CD4-positive, alpha-beta T cell treated with Interleukin-21 for 1 hour (primary cell): Measurements from ENCODE around the gene WSB1.

Experiments
- DNase-seq: peaks from one replicate; pipeline ENCODE4 v3.0.0-alpha.2; 2020

The WSB1 gene

DNA sequence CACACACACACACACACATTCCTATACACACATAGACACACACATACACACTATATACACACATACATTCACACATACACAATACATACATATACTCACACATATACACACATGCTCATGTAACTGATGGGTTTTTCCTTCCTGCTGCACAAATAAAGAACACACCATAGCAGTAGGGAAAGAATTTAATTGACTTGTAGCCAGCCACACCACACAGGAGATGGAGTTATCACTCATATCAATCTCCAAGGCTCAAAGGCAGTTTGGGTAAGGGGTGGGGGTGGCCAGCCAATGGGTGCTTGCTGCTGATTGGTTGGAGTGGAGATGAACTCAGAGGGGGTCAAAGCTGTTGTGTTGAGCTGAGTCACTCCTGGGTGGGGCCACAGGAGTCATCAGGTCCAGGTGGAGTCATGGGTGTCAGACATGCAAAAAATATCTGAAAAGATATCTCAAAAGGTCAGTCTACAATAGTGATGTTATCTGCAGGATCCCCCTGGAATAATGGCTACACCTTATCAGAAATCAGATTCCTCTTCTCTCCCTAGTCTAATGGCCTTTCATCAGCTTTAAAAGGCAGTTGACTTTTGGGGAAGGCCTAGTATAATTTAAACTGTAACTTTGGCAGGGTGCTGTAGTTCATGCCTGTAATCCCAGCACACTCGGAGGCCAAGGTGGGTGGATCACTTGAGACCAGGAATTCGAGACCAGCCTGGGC, 46.1 kb downstream of the WSB1 start:
- DNase-seq, result no peak

DNA sequence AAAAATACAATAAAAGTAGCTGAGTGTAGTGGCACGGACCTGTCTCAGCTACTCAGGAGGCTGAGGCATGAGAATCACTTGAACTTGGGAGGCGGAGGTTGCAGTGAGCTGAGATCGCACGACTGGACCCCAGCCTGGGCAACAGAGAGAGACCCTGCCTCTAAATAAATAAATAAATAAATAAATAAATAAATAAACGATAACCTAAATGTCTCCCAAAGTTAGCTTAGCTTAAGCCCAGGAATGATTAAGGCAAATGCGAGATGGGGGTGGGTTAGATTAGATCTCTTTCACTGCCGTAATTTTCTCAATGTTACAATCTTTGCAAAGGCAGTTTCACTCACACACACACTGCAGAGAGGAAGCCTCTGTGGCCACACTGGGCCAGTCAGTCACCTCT, 46.7 kb downstream of the WSB1 start:
- DNase-seq, result no peak

DNA sequence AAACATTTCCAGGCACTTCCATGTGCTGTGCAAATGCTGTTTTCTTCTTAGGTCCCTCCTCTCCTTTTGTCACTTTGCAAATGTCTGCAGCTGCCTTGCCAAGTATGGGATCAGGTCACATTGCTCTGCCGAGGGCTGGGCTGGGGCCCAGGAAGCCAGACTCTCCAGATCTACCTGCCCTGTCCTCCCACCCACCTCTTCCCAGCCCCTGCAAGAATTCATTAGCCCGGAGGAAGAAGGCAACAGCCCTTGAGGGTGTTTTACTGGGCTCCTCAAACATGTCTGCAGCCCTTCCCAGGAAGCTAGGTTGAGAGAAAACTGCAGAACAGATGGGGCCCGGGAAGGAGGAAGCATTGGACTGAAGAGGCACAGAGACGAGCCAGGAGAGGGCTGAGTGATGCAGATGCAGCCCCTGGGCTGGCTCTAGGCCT, 47.1 kb downstream of the WSB1 start:
- no peak for DNase-seq

DNA sequence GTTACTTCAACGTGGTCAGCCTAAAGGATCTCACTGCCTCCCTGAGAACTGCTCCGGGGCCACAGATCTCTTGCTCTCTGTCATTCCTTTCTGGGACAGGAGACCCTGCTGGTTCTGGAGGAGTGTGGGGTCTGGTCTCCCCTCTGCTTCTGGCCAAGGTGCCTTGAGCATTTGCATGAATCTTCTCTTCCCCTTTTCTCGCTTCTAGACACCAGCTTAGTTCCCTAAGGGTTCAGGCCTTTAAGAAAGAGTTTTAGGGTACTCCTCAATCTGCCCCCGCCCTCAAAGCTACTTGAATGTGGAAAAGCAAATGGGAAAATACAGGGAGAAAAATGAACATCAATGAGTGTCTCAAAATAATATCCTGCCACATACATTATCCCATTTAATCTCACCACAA, 48.1 kb downstream of the WSB1 start:
- no peak for DNase-seq

DNA sequence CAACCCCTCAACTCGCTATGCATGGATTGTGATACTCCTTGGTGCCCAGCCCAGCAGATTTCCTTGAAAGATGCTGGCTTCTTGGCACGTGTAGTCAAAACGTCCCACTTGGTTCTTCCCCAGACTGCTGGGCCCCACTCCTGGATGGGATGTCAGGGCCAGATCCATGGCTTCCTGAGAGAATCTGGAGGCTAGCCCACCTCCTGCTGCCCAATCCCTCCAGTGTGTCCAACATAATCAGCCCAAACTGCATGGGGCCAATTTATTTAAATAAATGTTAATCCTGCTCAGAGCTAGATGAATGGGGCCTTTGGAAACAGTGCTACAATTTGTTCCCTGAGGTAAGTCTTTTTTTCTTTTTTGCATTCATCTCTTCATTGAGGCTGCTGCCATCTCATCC, 49.4 kb downstream of the WSB1 start:
- no peak for DNase-seq

DNA sequence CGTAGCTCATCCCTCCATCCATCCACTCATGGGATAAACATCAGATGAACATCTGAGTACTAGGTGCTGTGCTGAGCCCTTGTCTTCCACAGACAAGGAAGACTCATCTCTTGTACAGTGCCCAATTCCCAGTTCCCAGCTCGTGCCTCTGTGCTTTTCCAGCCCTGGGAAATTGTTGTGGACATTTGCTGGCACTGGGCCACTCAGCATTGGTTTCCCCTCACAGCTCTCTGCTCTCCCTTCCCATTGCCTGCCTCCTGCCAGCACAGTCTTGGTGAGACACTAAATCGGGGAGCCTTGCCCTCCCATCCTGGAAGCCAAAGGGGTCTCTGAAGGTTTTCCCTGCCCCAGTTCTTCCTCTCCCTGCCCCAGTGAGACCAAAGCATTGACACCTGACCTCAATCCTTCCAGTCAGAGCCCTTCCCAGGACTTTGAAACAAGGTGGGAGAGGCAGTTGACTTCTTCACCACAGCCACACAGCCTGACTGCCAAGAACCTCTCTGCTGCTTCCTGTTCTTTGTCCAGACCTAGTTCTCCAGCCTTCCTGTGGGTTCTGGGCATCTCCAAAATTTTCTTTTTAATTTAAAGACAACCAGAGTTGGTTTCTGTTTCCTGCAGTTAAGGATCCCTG, 50.2 kb downstream of the WSB1 start:
- no peak for DNase-seq

DNA sequence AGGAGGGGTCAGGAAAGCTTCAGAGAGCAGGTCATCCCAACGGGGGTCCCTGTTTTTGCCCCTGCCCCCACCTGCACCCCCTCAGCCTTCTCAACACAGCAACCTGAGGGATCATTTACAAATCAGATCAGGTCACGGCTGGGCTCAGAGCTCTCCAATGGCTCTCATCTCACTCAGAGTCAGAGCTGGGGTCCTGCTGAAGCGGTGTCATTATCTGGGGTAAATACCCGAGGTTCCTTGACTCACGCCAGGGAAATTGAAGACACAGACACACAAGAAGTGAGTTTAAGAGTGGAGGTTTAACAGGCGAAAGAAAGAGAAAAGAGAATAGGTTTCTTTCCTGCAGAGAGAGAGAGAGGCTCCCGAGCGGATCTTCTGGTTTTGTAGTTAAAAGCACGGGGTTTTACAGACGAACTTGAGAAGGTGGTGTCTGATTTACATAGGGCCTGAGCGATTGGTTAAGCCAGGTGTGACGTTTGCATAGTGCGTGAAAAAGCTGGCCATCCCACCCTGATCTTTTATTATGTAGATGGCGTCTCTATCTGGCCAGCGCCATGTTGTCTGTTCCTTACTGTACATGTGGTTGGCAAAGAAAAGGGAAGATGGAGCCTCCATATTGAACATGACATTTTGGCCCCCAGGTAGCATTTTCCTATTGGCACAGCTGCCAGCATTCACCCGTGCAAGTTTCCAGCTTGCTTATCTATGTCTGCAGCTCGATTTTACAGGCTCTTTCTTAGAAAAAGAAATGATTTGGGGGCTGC, 51.4 kb downstream of the WSB1 start:
- no peak for DNase-seq

DNA sequence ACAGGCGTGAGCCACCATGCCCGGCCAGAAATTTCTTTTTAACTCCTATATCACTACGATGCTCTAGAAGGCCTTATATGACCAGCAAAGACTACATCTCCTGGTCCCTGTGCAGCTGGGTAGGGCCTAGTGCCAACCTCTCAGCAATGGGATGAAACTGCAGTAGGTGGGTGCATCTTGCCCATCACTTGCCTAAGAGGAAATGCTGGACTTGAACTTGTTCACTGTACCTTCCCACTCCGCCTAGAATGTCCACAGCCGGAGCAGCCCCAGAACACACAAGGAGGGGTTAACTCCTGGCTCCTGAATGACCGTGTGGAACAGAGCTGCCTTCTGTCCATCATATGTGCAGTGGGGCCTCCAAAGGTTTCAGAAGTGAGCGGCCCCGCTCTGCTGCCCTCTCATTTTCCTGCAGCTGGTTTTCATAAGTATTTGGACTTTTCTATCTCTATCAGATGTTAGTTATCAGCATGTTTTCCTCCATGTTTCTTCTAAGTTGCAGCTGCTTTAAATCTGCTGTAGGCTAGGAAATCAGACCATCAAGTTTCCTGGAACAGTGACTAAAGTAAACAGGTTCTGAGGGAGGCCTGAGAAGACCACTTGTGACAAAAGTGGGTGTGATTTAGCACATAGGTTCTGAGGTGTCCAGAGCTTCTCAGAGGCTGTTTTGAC, 52.5 kb downstream of the WSB1 start:
- DNase-seq, result no peak

DNA sequence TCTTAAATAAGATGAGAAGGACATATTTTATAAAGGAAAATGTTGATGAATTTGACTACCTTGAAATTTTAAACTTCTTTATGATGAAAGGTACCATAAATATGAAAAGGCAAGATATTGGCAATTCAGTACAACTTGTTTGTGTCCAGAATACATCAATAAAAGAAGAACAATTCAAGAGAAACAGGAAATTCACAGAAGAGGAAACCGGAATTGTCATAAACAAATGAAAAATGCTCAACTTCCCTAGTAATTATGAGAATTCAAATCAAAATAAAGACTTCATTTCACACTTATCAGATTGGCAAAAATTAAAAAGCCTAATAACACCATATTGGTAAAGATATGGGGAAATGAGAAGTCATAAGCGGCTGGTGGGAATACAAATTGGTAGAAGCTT, 54.3 kb downstream of the WSB1 start:
- DNase-seq, result no peak

DNA sequence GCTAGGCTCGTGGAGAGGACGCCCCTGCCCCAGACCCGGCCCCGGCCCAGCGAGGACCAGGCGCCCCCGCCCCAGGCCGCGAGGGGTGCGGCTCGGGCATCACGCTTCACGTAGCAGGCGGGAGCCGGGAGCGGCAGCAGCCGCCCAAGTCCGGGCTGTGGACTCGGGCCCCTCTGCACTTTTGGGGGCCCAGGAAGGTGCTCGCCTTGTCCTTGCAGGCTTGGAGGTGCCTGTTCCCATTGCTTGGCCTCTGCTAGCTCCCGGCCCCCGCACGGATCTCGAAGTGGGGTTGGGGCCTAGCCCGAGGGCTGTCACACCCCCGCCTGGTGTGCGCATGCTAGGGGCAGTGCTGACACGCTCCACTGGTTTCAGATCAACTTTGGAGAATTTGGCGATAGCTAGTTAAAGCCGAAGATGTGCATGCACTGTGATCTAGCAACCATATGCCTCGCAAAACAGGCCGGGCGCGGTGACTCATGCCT, 55.7 kb downstream of the WSB1 start:
- no peak for DNase-seq

DNA sequence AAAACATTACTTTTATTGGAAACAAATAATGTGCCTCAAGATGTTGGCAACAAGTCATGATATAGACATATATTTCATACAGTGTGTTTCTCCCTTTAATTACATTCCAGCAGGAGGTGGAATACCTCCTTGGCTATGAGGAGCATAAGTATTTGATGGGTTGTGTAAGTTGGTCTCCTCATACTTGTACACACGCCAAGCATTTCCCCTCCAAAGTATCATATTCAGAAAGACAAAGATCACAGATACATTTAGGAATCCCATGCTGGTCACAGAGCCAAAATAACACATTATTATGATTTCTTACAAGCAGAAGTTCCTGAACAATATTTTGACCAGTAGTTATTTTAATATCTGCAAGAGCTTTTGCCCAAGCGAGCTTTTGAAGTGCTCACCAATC, 57.8 kb downstream of the WSB1 start:
- no peak for DNase-seq

DNA sequence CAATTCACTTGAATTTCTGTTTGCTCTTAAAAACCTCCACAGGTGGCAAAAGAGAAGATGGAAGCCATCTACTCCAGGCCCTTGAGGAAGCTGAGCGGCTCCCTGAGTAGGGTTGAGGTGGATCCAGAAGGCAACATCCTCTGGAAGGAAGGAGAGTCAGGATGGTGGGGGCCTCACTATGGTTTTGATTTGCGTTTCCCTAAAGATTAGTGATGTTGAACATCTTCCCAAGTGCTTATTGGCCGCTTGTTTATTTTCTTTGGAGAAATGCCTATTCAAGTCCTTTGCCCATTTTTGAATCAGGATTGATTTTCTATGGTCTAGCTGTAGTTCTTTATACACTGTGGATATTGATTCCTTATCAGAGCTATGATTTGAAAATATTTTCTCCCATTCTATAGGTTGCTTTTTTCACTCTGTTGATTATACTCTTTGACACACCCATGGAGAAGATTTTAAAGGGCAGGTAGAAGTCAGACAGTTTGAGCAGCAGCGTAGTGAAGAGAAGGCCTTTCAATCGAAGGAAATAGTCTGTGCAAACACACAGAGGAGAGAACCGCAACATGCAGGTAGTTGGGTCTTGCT, 58.6 kb downstream of the WSB1 start:
- no peak for DNase-seq

DNA sequence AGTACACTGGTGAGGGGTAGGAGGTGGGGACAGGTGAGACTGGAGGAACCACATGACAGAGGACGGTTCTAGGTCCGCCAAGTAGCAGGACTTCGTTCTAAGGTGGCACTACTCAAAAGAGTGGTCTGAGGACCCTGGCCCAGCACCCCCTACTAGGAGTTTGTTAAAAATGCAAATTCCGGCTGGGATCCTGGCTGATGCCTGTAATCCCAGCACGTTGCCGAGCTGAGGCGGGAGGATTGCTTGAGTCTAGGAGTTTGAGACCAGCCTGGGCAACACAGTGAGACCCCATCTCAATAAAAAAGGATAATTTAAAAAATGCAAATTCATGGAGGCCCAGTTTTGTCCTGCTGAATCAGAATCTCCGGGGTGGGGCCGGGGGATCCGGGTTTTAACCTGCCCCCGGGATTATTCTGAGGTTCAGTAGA, 59.1 kb downstream of the WSB1 start:
- DNase-seq, result no peak

DNA sequence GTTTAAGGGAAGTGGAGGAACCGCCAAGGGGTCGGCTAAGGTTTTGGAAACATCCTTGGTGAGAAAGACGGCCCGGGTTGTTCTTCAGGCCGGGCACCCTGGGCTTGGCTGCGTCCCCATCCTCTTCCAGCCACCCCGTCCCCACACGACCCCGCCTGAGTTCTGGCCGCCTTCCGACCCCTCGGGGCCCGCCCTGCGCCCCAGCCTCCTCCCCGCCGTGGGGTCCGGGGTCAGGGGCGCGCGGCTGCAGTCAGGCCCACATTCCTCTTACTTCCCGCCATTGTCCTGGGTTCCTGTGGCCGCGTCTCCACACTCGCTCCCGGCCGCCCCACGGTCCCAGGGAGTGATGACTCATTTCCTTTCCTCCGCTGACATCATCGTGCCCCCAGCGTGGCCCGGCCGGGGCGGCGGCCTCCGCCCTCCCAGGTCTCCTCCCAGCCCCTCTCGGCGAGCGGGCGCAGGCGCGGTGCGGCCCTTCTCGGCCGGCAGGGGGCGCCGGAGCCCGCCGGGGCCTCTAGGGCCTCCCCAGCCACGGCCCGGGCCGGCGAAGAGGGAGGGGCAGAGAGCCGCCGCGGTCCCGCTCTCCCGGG, 59.6 kb downstream of the WSB1 start:
- DNase-seq, result peak; percentile 91

DNA sequence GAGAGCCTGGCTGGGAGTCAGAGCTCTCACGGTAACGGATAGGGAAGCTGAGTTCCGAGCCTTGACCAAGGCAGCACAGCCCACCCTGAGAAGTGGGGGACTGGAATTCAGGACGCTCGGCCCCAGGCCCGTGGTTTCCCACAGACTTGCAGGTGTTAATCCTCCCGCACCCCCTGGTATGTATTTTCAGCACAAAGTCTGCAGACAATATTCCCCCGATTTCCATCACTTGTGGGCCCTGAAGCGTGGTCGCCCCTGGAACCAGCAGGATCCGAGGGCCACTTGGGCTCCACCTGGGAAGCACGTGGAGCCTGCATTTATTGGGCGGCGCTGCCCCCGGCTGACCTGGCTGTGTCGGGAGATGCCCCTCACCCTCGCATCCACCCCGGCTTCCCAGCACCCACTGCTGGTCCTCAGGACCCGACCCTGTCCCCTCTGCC, 60.2 kb downstream of the WSB1 start:
- no peak for DNase-seq

DNA sequence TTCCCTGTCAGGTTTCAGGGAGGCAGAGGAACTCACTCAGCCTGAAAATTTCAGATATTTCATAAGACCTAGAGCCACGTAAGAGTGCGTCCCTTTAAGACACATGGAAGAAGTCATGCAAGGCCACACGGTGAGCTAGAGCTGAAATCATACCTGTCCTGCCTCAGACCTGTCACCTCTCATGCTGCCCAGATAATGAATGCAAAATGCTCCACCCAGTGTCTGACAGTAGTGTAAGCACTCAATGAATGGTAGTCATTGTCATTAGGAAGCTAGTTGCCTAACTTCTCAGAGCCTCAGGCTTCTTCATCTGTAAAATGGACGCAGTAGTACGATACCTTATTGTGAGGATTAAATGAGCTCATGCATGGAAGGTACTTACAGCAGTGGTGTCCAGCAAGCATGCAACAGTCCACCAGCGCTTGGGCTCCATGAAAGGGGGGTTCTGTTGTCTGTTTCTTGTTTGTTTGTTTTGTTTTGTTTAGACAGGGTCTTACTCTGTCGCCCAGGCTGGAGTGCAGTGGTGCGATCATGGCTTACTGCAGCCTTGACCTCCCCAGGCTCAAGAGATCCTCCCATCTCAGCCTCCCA, 60.7 kb downstream of the WSB1 start:
- peak; percentile 24 for DNase-seq

DNA sequence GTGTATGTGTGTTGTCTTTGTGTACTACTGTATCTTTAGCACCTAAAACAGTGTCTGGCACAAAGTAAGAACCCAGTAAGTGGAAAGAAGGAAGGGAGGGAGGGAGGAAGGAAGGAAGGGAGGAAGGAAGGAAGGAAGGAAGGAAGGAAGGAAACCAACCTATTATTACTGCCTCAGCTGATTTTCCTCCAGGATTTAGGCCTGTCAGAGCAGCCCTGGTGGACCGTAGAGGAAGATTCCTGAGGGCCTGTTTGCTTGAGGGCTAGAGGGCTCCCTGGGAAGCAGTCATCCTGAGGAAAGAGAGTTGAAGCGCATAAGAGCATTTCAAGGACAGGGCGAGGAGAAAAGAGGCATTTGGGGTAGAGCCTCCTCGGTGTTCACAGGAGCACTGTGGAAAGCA, 61.5 kb downstream of the WSB1 start:
- DNase-seq, result no peak

DNA sequence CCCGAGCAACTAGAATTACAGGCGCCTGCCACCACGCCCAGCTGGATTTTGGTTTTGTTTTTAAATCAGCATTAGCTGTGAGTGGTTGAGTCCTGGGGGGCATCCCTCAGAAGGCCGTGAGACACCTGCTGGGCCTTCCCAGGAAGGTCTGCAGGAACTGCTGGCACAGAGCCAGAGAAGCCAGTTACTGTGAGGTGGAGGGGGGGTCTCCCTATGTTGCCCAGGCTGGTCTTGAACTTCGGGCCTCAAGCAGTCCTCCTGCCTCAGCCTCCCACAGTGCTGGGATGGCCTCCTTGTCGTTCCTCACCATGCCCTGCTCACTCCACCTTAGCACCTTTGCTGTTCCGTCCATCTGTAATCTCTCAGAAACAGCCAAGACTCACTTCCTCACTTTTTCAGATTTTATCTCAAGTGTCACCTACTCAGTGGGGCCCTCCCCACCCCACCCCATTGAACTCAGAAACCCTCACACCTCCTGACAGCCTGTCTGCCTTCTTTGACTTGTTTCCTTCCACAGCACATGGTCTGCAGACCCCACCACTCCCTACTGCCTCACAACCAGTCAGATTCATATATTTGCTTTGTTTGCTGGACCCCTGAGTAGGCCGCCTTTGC, 62.3 kb downstream of the WSB1 start:
- no peak for DNase-seq

DNA sequence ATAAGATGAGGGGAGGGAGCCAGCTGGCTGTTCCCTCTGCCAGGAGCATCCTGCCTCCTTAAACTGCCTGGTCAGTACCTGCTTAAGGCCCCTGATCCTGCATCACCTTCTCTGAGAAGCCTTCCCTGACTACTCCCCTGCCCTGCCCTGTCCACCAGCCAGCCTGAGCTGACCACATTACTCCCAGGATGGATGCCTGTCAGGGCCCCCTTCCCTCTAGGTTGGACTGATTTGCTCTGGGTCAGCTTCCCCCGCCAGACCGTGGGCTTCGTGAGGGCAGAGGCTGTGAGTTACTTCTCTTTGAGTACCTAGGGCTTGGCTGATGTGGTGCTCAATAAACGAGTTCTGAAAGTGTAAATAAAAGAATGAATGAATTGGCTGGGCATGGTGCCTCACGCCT, 63.3 kb downstream of the WSB1 start:
- DNase-seq, result no peak

DNA sequence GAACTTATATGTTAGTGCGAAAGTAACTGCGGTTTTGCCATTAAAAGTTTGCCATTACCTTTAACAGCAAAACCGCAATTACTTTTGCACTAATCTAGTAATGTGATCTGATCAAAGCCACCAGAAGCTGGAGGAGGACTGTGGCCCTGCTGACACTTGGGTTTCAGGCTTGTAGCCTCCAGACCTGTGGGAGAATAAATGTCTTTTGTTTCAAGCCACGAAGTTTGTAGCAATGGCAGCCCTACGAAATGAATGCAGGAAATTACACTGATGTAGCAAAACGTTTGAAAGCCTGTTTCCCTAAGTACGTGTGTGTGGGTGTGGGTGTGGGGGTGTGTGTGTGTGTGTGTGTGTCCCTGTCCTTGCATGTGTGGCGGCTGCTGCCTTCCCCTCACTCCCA, 66.6 kb downstream of the WSB1 start:
- DNase-seq, result peak; percentile 12

DNA sequence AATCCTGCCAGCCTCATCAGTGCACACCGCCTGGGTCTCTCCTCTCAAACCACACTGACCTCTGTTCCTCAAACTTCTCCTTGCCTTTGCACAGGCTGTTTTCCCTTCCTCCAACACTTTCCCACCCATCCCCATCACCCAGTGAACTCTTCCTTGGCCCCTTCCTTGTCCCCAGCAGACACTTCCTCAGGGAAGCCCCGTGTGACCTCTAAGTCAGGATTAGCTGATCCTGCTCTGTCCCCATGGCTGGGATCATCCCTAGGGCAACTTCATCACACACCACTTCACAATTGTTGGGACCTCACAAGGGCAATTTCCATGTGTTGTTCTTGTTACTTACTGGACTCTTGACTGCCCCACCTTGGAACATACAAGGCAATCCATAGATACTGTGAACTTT, 67.8 kb downstream of the WSB1 start:
- DNase-seq, result no peak

DNA sequence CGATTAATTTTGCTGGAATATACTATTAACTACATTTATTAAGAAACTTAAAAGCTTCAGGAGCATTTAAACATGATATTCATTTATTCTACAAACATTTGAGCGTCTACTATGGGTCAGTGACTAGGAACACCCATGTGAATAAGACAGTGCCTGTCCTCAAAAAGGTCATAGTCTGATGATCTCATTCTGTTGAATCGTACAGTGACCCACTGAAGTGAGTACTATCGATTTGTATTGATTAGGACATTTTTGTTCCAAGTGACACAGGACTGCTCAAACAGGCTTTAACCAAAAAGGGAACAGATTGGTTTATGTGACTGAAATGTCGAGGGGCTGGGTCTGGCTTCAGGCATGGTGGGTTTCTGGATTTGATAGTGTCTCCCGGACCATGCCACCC, 68.6 kb downstream of the WSB1 start:
- no peak for DNase-seq
